GM18520 (cell line): ENCODE data around the gene CPN1.
A peak's percentile ranks its signal among the peaks of the same experiment; 100 is the strongest.
"Not testable (repeated sequence)": the region's sequence is repeated elsewhere in the genome, so short reads cannot be mapped to it uniquely, and the experiment has no call there.

ENCODE experiments used
- ATAC-seq: cut with Tn5 transposase; IDR thresholded peaks from one replicate; pipeline ENCODE4 v1.9.1; 2021; ENCODE audit not compliant: unreplicated experiment

Gene CPN1

GRCh38 chr10:100025576-100025975, 56.1 kb downstream of the CPN1 start:
- ATAC-seq = no peak

GRCh38 chr10:100024748-100025147, 56.9 kb downstream of the CPN1 start:
- no peak for ATAC-seq

- ATAC-seq = no peak
Measured at GRCh38 chr10:100022403-100022802, 59.3 kb downstream of the CPN1 start.

GRCh38 chr10:100021322-100021721, 60.3 kb downstream of the CPN1 start:
- no peak for ATAC-seq

GRCh38 chr10:100020886-100021253, 60.8 kb downstream of the CPN1 start:
- ATAC-seq = no peak

- no peak for ATAC-seq
Measured at GRCh38 chr10:100020142-100020885, 61.4 kb downstream of the CPN1 start.

- ATAC-seq = no peak
Measured at GRCh38 chr10:100019787-100020141, 61.9 kb downstream of the CPN1 start.

- peak; percentile 34 for ATAC-seq
Measured at GRCh38 chr10:100014071-100014762, 67.5 kb downstream of the CPN1 start.

- no peak for ATAC-seq
Measured at GRCh38 chr10:100013621-100014020, 68.0 kb downstream of the CPN1 start.

- not testable (repeated sequence) for ATAC-seq
Measured at GRCh38 chr10:100011906-100012305, 69.8 kb downstream of the CPN1 start.

GRCh38 chr10:100009793-100010676, 71.6 kb downstream of the CPN1 start, which contains the start of gene DNMBP:
TSS of gene DNMBP (minus strand) at chr10:100009947. CDS start at chr10:99972124, 37,823 bp downstream.
- ATAC-seq = peak; percentile 71

GRCh38 chr10:100009283-100009792, 72.3 kb downstream of the CPN1 start:
- ATAC-seq = peak; percentile 45

GRCh38 chr10:100008708-100009282, 72.9 kb downstream of the CPN1 start:
- ATAC-seq = no peak

GRCh38 chr10:100008142-100008522, 73.5 kb downstream of the CPN1 start:
- no peak for ATAC-seq

- no peak for ATAC-seq
Measured at GRCh38 chr10:100007231-100008141, 74.2 kb downstream of the CPN1 start.

- ATAC-seq = no peak
Measured at GRCh38 chr10:100006243-100006886, 75.3 kb downstream of the CPN1 start.

- ATAC-seq = no peak
Measured at GRCh38 chr10:100004805-100005510, 76.7 kb downstream of the CPN1 start.

GRCh38 chr10:100000109-100000644, 81.5 kb downstream of the CPN1 start:
- ATAC-seq = no peak
